ENCODE measurements around the gene GMPPA.

The GMPPA gene

GRCh38 chr2:219461669-219462068 is 37.0 kb upstream of the GMPPA start:
- H3K4me3 ChIP-seq (replicated peaks; ENCODE audit: low read depth, low read length), result no peak overlapping the region
- no peak for TF ChIP-seq CTCF (IDR thresholded peaks at IDR 0.05; ENCODE audit: low read depth, low read length, missing control alignments)
- DNase-seq (ENCODE audit: extremely low read depth, low read depth), result no peak

- no peak for TF ChIP-seq CTCF (IDR thresholded peaks at IDR 0.05; ENCODE audit: low read depth, low read length, missing control alignments)
- H3K4me3 ChIP-seq (replicated peaks; ENCODE audit: low read depth, low read length), result no peak overlapping the region
- no peak for DNase-seq (ENCODE audit: extremely low read depth, low read depth)
Measured at GRCh38 chr2:219462349-219462748, 36.3 kb upstream of the GMPPA start.

GRCh38 chr2:219464286-219465032 is 34.2 kb upstream of the GMPPA start:
- H3K4me3 ChIP-seq (replicated peaks; ENCODE audit: low read depth, low read length), result no peak overlapping the region
- DNase-seq (ENCODE audit: extremely low read depth, low read depth), result no peak
- TF ChIP-seq CTCF (IDR thresholded peaks at IDR 0.05; ENCODE audit: low read depth, low read length, missing control alignments), result no peak

GRCh38 chr2:219465659-219466561 is 32.8 kb upstream of the GMPPA start:
- no peak for TF ChIP-seq CTCF (IDR thresholded peaks at IDR 0.05; ENCODE audit: low read depth, low read length, missing control alignments)

GRCh38 chr2:219466816-219467735 is 31.6 kb upstream of the GMPPA start:
- TF ChIP-seq CTCF (IDR thresholded peaks at IDR 0.05; ENCODE audit: low read depth, low read length, missing control alignments), result no peak
- DNase-seq (ENCODE audit: extremely low read depth, low read depth), result no peak
- H3K4me3 ChIP-seq (replicated peaks; ENCODE audit: low read depth, low read length), result no peak overlapping the region

More at GRCh38 chr2:219465659-219466561, 32.8 kb upstream of the GMPPA start:
- H3K4me3 ChIP-seq (replicated peaks; ENCODE audit: low read depth, low read length), result no peak overlapping the region
- DNase-seq (ENCODE audit: extremely low read depth, low read depth), result no peak

GRCh38 chr2:219467736-219468075 is 31.0 kb upstream of the GMPPA start:
- DNase-seq (ENCODE audit: extremely low read depth, low read depth), result no peak
- no peak for TF ChIP-seq CTCF (IDR thresholded peaks at IDR 0.05; ENCODE audit: low read depth, low read length, missing control alignments)
- H3K4me3 ChIP-seq (replicated peaks; ENCODE audit: low read depth, low read length), result no peak overlapping the region
